Measurements from ENCODE around the gene GLRA1. TPM values are rescaled to one million over a fixed set of nuclear protein-coding genes. Genes with fewer than 3 reads are reported as not detected.

GLRA1 gene
- total RNA-seq, 1 experiment from 2014 or later = not detected

DNA sequence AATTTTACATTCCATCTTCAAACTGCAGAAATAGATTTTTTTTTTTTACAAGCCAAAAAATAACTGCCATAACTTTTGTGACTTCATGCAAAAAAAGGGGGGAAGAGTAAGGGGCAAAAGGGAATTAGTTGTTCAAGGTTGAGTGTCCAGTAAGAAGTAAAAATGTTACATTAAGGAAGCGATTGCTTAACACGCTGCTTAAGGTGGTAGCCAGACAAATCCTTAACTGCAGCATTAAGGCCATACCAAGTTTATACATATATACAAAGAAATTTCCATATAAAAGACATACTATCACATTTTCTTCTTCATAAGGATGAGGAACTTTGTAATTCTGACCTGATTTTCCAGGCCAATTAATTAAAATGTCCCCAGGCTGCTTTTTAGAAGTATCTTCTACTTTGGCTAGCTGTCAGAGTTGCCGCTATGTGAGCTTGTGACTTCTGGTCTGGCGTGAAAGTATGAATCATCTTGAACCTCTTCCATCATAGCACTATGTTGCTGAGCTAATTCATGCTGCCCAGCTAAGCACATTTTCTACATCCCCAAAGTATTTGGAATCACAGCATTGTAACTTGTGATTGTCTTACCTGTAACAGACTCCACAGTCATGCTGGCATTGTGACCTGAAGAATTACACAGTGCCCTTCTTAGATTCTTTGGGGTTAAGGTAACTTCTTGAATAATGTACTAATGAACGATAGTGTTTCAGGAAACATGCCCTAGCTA is 112.9 kb downstream of the GLRA1 start (continued):
- TF ChIP-seq ATF3 (IDR thresholded peaks at IDR 0.05) = no peak
- TF ChIP-seq TCF7L2 (IDR thresholded peaks at IDR 0.05; ENCODE audit: borderline replicate concordance, extremely low read depth, insufficient read depth, insufficient read length) = no peak
- no peak for TF ChIP-seq SP1 (IDR thresholded peaks at IDR 0.05; ENCODE audit: low read depth)
- no peak for TF ChIP-seq POLR2AphosphoS5 (IDR thresholded peaks at IDR 0.05; ENCODE audit: low read depth, low read length)
- TF ChIP-seq CTCF (IDR thresholded peaks at IDR 0.05 in 2 of 3, conservative IDR thresholded peaks at IDR 0.05 in 1 of 3; ENCODE audit: borderline replicate concordance in 1 of 3, insufficient read depth in 1 of 3, low read depth in 2 of 3, low read length in 2 of 3) = no peak
- TF ChIP-seq, protein P1, sequence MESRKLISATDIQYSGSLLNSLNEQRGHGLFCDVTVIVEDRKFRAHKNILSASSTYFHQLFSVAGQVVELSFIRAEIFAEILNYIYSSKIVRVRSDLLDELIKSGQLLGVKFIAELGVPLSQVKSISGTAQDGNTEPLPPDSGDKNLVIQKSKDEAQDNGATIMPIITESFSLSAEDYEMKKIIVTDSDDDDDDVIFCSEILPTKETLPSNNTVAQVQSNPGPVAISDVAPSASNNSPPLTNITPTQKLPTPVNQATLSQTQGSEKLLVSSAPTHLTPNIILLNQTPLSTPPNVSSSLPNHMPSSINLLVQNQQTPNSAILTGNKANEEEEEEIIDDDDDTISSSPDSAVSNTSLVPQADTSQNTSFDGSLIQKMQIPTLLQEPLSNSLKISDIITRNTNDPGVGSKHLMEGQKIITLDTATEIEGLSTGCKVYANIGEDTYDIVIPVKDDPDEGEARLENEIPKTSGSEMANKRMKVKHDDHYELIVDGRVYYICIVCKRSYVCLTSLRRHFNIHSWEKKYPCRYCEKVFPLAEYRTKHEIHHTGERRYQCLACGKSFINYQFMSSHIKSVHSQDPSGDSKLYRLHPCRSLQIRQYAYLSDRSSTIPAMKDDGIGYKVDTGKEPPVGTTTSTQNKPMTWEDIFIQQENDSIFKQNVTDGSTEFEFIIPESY (IDR thresholded peaks at IDR 0.05; ENCODE audit: extremely low read depth, insufficient replicate concordance, low read length) = no peak

DNA sequence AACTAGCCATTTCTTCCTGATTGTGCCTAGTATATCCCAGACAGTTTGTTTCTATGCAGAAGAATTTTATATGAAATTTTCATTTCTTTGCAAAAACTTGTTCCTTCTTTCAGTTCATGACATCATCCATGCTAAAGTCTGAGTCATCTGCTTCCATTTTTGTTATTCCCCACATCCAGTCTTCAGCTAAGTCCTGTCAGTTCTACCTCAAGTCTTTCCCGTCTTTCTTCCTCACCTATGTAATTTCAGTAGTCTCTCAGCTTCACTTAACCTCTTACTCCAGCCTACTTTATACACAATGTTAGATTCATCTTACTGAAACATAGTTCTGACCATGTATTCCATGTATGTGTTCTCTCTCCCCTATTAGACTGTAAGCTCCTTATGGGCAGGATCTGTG is 113.8 kb downstream of the GLRA1 start:
- Histone ChIP-seq H4K20me1 (ENCODE audit: insufficient read depth) (peaks cover 33% of the 10 kb centered on the region; the same call in 1 of the 2 replicates), H3K27me3 (ENCODE audit: insufficient read depth, low read length) (no peaks in the 10 kb centered on the region), H3K9me3 (ENCODE audit: control insufficient read depth in 1 of 2, insufficient read depth in 1 of 2, low read depth in 1 of 2, low read length in 2 of 2) (no peaks in the 10 kb centered on the region), H3K27ac (ENCODE audit: low read depth, low read length) (no peak overlapping the region), H3K4me2 (ENCODE audit: low read length) (no peak overlapping the region), H3K79me2 (ENCODE audit: insufficient read depth, low read length) (peaks cover 54% of the 10 kb centered on the region), H3K9me2 (ENCODE audit: insufficient read depth) (no peaks in the 10 kb centered on the region), H3K4me3 (replicated peaks in 1 of 2; ENCODE audit: low read depth in 1 of 2, low read length in 2 of 2) (no peak overlapping the region), H2AFZ (ENCODE audit: low read depth, low read length, poor library complexity, severe bottlenecking) (no peak overlapping the region), H3K9ac (ENCODE audit: low read length) (no peak overlapping the region), H3K36me3 (ENCODE audit: control insufficient read depth in 1 of 2, insufficient read depth in 2 of 2, low read length in 2 of 2) (peaks cover 39 to 64% of the 10 kb centered on the region in 2 experiments), H3K4me1 (ENCODE audit: control insufficient read depth in 1 of 2, insufficient read depth in 2 of 2, low read length in 2 of 2) (no peaks in the 10 kb centered on the region)
- intact Hi-C loops (cut with micrococcal nuclease) = no loop called here
- ChIA-PET RAD21 (ENCODE audit: low non-redundant PET in 1 of 2, low total read pairs in 2 of 2, uncharacterized antibody in 2 of 2, unreplicated experiment in 2 of 2) (no interaction called here), POLR2A (no interaction called here), CTCF (no interaction called here)
- no TSS peak for BruUV-seq (replicated peaks)
- no peak for ATAC-seq
- no peak for DNase-seq (ENCODE audit: low read depth, low spot score)
- TF ChIP-seq CEBPB (IDR thresholded peaks at IDR 0.05; ENCODE audit: low read depth) (0 out of 2 replicates have a peak, but pooled peaks have one; percentile 8), SIN3A (IDR thresholded peaks at IDR 0.05; ENCODE audit: low read depth) (no peak), TCF7L2 (IDR thresholded peaks at IDR 0.05; ENCODE audit: borderline replicate concordance, extremely low read depth, insufficient read depth, insufficient read length) (no peak), MAX (IDR thresholded peaks at IDR 0.05) (no peak), FOSL1 (IDR thresholded peaks at IDR 0.05; ENCODE audit: low read depth) (no peak), YY1 (IDR thresholded peaks at IDR 0.05; ENCODE audit: extremely low read depth, insufficient replicate concordance, low read depth, low read length) (no peak)
- TF ChIP-seq, protein P2, sequence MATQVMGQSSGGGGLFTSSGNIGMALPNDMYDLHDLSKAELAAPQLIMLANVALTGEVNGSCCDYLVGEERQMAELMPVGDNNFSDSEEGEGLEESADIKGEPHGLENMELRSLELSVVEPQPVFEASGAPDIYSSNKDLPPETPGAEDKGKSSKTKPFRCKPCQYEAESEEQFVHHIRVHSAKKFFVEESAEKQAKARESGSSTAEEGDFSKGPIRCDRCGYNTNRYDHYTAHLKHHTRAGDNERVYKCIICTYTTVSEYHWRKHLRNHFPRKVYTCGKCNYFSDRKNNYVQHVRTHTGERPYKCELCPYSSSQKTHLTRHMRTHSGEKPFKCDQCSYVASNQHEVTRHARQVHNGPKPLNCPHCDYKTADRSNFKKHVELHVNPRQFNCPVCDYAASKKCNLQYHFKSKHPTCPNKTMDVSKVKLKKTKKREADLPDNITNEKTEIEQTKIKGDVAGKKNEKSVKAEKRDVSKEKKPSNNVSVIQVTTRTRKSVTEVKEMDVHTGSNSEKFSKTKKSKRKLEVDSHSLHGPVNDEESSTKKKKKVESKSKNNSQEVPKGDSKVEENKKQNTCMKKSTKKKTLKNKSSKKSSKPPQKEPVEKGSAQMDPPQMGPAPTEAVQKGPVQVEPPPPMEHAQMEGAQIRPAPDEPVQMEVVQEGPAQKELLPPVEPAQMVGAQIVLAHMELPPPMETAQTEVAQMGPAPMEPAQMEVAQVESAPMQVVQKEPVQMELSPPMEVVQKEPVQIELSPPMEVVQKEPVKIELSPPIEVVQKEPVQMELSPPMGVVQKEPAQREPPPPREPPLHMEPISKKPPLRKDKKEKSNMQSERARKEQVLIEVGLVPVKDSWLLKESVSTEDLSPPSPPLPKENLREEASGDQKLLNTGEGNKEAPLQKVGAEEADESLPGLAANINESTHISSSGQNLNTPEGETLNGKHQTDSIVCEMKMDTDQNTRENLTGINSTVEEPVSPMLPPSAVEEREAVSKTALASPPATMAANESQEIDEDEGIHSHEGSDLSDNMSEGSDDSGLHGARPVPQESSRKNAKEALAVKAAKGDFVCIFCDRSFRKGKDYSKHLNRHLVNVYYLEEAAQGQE (IDR thresholded peaks at IDR 0.05; ENCODE audit: low read depth) = no peak
- TF ChIP-seq, protein P1 (IDR thresholded peaks at IDR 0.05; ENCODE audit: extremely low read depth, insufficient replicate concordance, low read length) = no peak
